HepG2 (cell line): ENCODE measurements around the gene RPL32.

Source experiments
- BRCA1 ChIP-seq: sonication (generic); formaldehyde crosslinking; IDR thresholded peaks from 2 replicates; pipeline ENCODE4 v1.4.0; 2020; ENCODE audit warnings: missing genetic modification reagents
- RXRA ChIP-seq: sonication (generic); formaldehyde crosslinking; IDR thresholded peaks from 2 replicates; pipeline ENCODE4 v1.5.1; 2020; ENCODE audit warnings: missing genetic modification reagents
- ZNF121 ChIP-seq: sonication (generic); formaldehyde crosslinking; IDR thresholded peaks from 2 replicates; pipeline ENCODE4 v1.5.0; 2020; ENCODE audit warnings: mild to moderate bottlenecking, missing genetic modification reagents
- ZNF496 ChIP-seq: sonication (generic); formaldehyde crosslinking; IDR thresholded peaks from 2 replicates; pipeline ENCODE4 v1.8.1; 2023; ENCODE audit warnings: mild to moderate bottlenecking, moderate library complexity, missing genetic modification reagents; ENCODE audit not compliant: insufficient replicate concordance

- TF ChIP-seq ZNF121 (CRISPR knock-in tag) (no peak), RXRA (CRISPR knock-in tag) (no peak), ZNF496 (CRISPR knock-in tag) (no peak), BRCA1 (CRISPR knock-in tag) (no peak)
These were observed 43.6 kb upstream of the RPL32 start for GRCh38 chr3:12884790-12885582.
